ENCODE data around the gene NCKIPSD.

Gene NCKIPSD

GRCh38 chr3:48696601-48697000 lies 10.9 kb upstream of the NCKIPSD start:
- no peak for DNase-seq (ENCODE audit: low read depth, low spot score)

- no peak for DNase-seq (ENCODE audit: low read depth, low spot score)
These were observed 10.4 kb upstream of the NCKIPSD start for GRCh38 chr3:48696156-48696555.

GRCh38 chr3:48695393-48695753 lies 9.7 kb upstream of the NCKIPSD start:
- DNase-seq (ENCODE audit: low read depth, low spot score), result peak; percentile 53

GRCh38 chr3:48694610-48695392 lies 9.1 kb upstream of the NCKIPSD start:
- DNase-seq (ENCODE audit: low read depth, low spot score), result no peak

- DNase-seq (ENCODE audit: low read depth, low spot score), result no peak
These were observed 8.1 kb upstream of the NCKIPSD start for GRCh38 chr3:48693826-48694225.

- no peak for DNase-seq (ENCODE audit: low read depth, low spot score)
These were observed 6.8 kb upstream of the NCKIPSD start for GRCh38 chr3:48692551-48692950.

- DNase-seq (ENCODE audit: low read depth, low spot score), result no peak
These were observed 5.2 kb upstream of the NCKIPSD start for GRCh38 chr3:48690846-48691458.

- DNase-seq (ENCODE audit: low read depth, low spot score), result no peak
These were observed 3.7 kb upstream of the NCKIPSD start for GRCh38 chr3:48689384-48689783.

- DNase-seq (ENCODE audit: low read depth, low spot score), result no peak
These were observed 3.0 kb upstream of the NCKIPSD start for GRCh38 chr3:48688737-48689075.

- no peak for DNase-seq (ENCODE audit: low read depth, low spot score)
These were observed 2.5 kb upstream of the NCKIPSD start for GRCh38 chr3:48688032-48688736.

GRCh38 chr3:48687220-48687678 lies 1.5 kb upstream of the NCKIPSD start:
- DNase-seq (ENCODE audit: low read depth, low spot score), result no peak

GRCh38 chr3:48686538-48687219 lies 964 bp upstream of the NCKIPSD start:
- no peak for DNase-seq (ENCODE audit: low read depth, low spot score)

- no peak for DNase-seq (ENCODE audit: low read depth, low spot score)
These were observed 467 bp downstream of the NCKIPSD start for GRCh38 chr3:48685293-48685602.

- no peak for DNase-seq (ENCODE audit: low read depth, low spot score)
These were observed 1.1 kb downstream of the NCKIPSD start for GRCh38 chr3:48684480-48685143.

GRCh38 chr3:48684054-48684349 lies 1.7 kb downstream of the NCKIPSD start:
- DNase-seq (ENCODE audit: low read depth, low spot score), result no peak

GRCh38 chr3:48682786-48683185 lies 2.9 kb downstream of the NCKIPSD start:
- DNase-seq (ENCODE audit: low read depth, low spot score), result no peak

GRCh38 chr3:48681974-48682610 lies 3.6 kb downstream of the NCKIPSD start:
- no peak for DNase-seq (ENCODE audit: low read depth, low spot score)

- DNase-seq (ENCODE audit: low read depth, low spot score), result no peak
These were observed 4.2 kb downstream of the NCKIPSD start for GRCh38 chr3:48681541-48681880.

- no peak for DNase-seq (ENCODE audit: low read depth, low spot score)
These were observed 4.7 kb downstream of the NCKIPSD start for GRCh38 chr3:48680811-48681540.

- no peak for DNase-seq (ENCODE audit: low read depth, low spot score)
These were observed 6.0 kb downstream of the NCKIPSD start for GRCh38 chr3:48679411-48680391.
